Smooth muscle cell (in vitro differentiated cells): ENCODE results near the gene NGFR. TPM values are rescaled to one million over a fixed set of nuclear protein-coding genes. Genes with fewer than 3 reads are reported as not detected.

Experiments
- DNase-seq: peaks from one replicate; lab custom pipeline; 2025; ENCODE audit not compliant: unreplicated experiment; lab: John Stamatoyannopoulos, UW
- H2AFZ ChIP-seq: fragments of 200-600 bp; sonication (generic); 2 replicates; pipeline ENCODE4 v1.6.0; 2016; ENCODE audit warnings: antibody characterized with exemption, low read depth, mild to moderate bottlenecking
- H3F3A ChIP-seq: fragments of 200-600 bp; sonication (generic); 2 replicates; pipeline ENCODE4 v1.6.0; 2017; ENCODE audit warnings: antibody characterized with exemption, low read depth
- H3K27ac ChIP-seq: fragments of 200-600 bp; sonication (generic); 2 replicates; pipeline ENCODE4 v1.5.1; 2016; ENCODE audit warnings: low read depth, mild to moderate bottlenecking
- H3K27me3 ChIP-seq: fragments of 200-600 bp; sonication (generic); 2 replicates; pipeline ENCODE4 v1.6.1; 2016; ENCODE audit warnings: low read depth, mild to moderate bottlenecking
- H3K36me3 ChIP-seq: fragments of 200-600 bp; sonication (generic); 2 replicates; pipeline ENCODE4 v1.5.1; 2016; ENCODE audit warnings: low read depth
- H3K4me1 ChIP-seq: fragments of 200-600 bp; sonication (generic); 2 replicates; pipeline ENCODE4 v1.5.1; 2016; ENCODE audit warnings: low read depth
- H3K4me2 ChIP-seq: fragments of 200-600 bp; sonication (generic); 2 replicates; pipeline ENCODE4 v1.6.0; 2016; ENCODE audit warnings: mild to moderate bottlenecking
- H3K4me3 ChIP-seq: fragments of 200-600 bp; sonication (generic); 2 replicates; pipeline ENCODE4 v1.5.1; 2016; ENCODE audit warnings: mild to moderate bottlenecking
- H3K79me2 ChIP-seq: fragments of 200-600 bp; sonication (generic); 2 replicates; pipeline ENCODE4 v1.6.0; 2016; ENCODE audit warnings: low read depth, mild to moderate bottlenecking
- H3K9ac ChIP-seq: fragments of 200-600 bp; sonication (generic); 2 replicates; pipeline ENCODE4 v1.6.0; 2016; ENCODE audit warnings: low read depth
- H3K9me3 ChIP-seq: fragments of 200-600 bp; sonication (generic); replicated peaks from 2 replicates; pipeline ENCODE4 v1.5.1; 2016; ENCODE audit warnings: low read depth
- H4K20me1 ChIP-seq: fragments of 200-600 bp; sonication (generic); 2 replicates; pipeline ENCODE4 v1.6.0; 2016; ENCODE audit warnings: low read depth
- CTCF ChIP-seq: fragments of 200-600 bp; sonication (generic); IDR thresholded peaks from 2 replicates; pipeline ENCODE4 v1.5.1; 2017; ENCODE audit warnings: borderline replicate concordance, mild to moderate bottlenecking, antibody characterized with exemption; ENCODE audit not compliant: insufficient read depth, poor library complexity, severe bottlenecking
- WGBS: methylation state at CpG from one replicate; pipeline ENCODE4 v1.1.7; 2016; ENCODE audit warnings: low lambda C conversion rate; 5-methylcytosine and 5-hydroxymethylcytosine counted together
- polyA plus RNA-seq: library from polyadenylated mRNA; unstranded; fragments of >200 nt; fragmentation: Nextera tagmentation; extraction: Ambion mirVana; gene quantifications from 2 replicates; pipeline ENCODE4 v1.2.1, GENCODE V29; 2016
- total RNA-seq: library from RNA; depleted of rRNA; stranded (reverse); fragments of >200 nt; gene quantifications from 2 replicates; pipeline ENCODE4 v1.2.3, GENCODE V29; 2014

The NGFR gene
- total and polyA plus RNA-seq, 2 experiments from 2014 or later, result 2.4 to 2.5 TPM

GRCh38 chr17:49482144-49482817, 12.8 kb upstream of the NGFR start:
- H3K4me3 ChIP-seq, result no peak overlapping the region
- no peak overlapping the region for H3K9ac ChIP-seq
- no peaks in the 10 kb centered on the region for H4K20me1 ChIP-seq
- TF ChIP-seq CTCF, result no peak
- H3K36me3 ChIP-seq, result no peaks in the 10 kb centered on the region
- H3K27me3 ChIP-seq, result peaks cover 26% of the 10 kb centered on the region
- H3K79me2 ChIP-seq, result no peaks in the 10 kb centered on the region
- peaks cover 16% of the 10 kb centered on the region for H3K4me1 ChIP-seq
- no peaks in the 10 kb centered on the region for H3K9me3 ChIP-seq
- WGBS, result 88% methylated on average over 3 of the region's 3 CpGs
- H3K27ac ChIP-seq, result no peak overlapping the region
- H2AFZ ChIP-seq, result no peak overlapping the region
- no peaks in the 10 kb centered on the region for H3F3A ChIP-seq
- no peak overlapping the region for H3K4me2 ChIP-seq
- no peak for DNase-seq

GRCh38 chr17:49483599-49484509, 11.2 kb upstream of the NGFR start:
- 74% methylated on average over 9 of the region's 9 CpGs for WGBS
- Histone ChIP-seq H3K9ac (no peak overlapping the region), H2AFZ (no peak overlapping the region), H3K27me3 (peaks cover 11% of the 10 kb centered on the region), H3K4me3 (no peak overlapping the region), H3K79me2 (no peaks in the 10 kb centered on the region), H3K36me3 (no peaks in the 10 kb centered on the region), H3K4me1 (peaks cover 18% of the 10 kb centered on the region), H3K27ac (no peak overlapping the region), H3K4me2 (no peak overlapping the region), H3F3A (no peaks in the 10 kb centered on the region), H3K9me3 (no peaks in the 10 kb centered on the region), H4K20me1 (no peaks in the 10 kb centered on the region)
- TF ChIP-seq CTCF, result no peak
- DNase-seq, result no peak

GRCh38 chr17:49484588-49484987, 10.5 kb upstream of the NGFR start:
- no peak overlapping the region for H3K27ac ChIP-seq
- H3F3A ChIP-seq, result no peaks in the 10 kb centered on the region
- no peak overlapping the region for H3K4me3 ChIP-seq
- peaks cover 4% of the 10 kb centered on the region for H3K27me3 ChIP-seq
- no peaks in the 10 kb centered on the region for H3K9me3 ChIP-seq
- H3K4me1 ChIP-seq, result peaks cover 18% of the 10 kb centered on the region
- no peak overlapping the region for H3K4me2 ChIP-seq
- H3K9ac ChIP-seq, result no peak overlapping the region
- no peaks in the 10 kb centered on the region for H3K79me2 ChIP-seq
- TF ChIP-seq CTCF, result no peak
- no peaks in the 10 kb centered on the region for H4K20me1 ChIP-seq
- no peak for DNase-seq
- 79% methylated on average over 10 of the region's 10 CpGs for WGBS
- no peaks in the 10 kb centered on the region for H3K36me3 ChIP-seq
- no peak overlapping the region for H2AFZ ChIP-seq
